ENCODE results near the gene UBASH3A. TPM values are rescaled to one million over a fixed set of nuclear protein-coding genes. Genes with fewer than 3 reads are reported as not detected.

UBASH3A gene
- polyA plus RNA-seq, 1 of the 3 experiments (the other 2 are of a cell fraction) = not detected

GRCh38 chr21:42426876-42427480, 23.3 kb downstream of the UBASH3A start:
- H3K9me3 ChIP-seq = no peaks in the 10 kb centered on the region
- H3K9ac ChIP-seq = no peak overlapping the region
- CTCF ChIA-PET = interaction anchor here (0.7 kb wide), 1 partner anchor 132 kb away, joined by 3 read pairs; no protein-coding TSS in a partner anchor
- H3K9me2 ChIP-seq = no peaks in the 10 kb centered on the region
- no peaks in the 10 kb centered on the region for H3F3A ChIP-seq (replicated peaks; ENCODE audit: insufficient read depth)
- no peaks in the 10 kb centered on the region for H3K36me3 ChIP-seq (replicated peaks in 1 of 2; ENCODE audit: control insufficient read depth in 1 of 2, insufficient read depth in 2 of 2, low read length in 1 of 2)
- H3K27me3 ChIP-seq (ENCODE audit: insufficient read depth) = no peaks in the 10 kb centered on the region
- no peaks in the 10 kb centered on the region for H3K79me2 ChIP-seq (ENCODE audit: insufficient read depth)
- H3K4me1 ChIP-seq (ENCODE audit: control insufficient read depth in 1 of 2, insufficient read depth in 2 of 2, low read depth in 1 of 2, low read length in 1 of 2) = peaks cover 0 to 6% of the 10 kb centered on the region in 2 experiments; a peak in 2 of 4 replicates
- no peak overlapping the region for H3K27ac ChIP-seq (ENCODE audit: low read depth in 2 of 2, low read length in 1 of 2)
- WGBS (ENCODE audit: low lambda C conversion rate) = 33% methylated on average over 6 of the region's 10 CpGs
- POLR2A ChIA-PET = no interaction called here
- H2AFZ ChIP-seq (ENCODE audit: low read depth) = no peak overlapping the region
- H3K4me3 ChIP-seq (ENCODE audit: low read depth in 2 of 2, low read length in 1 of 2) = no peak overlapping the region
- no peaks in the 10 kb centered on the region for H4K20me1 ChIP-seq (ENCODE audit: insufficient read depth)
- H3K4me2 ChIP-seq = no peak overlapping the region
- DNase-seq = no peak
- TF ChIP-seq PBX3 (IDR thresholded peaks at IDR 0.05) (no peak), USF1 (IDR thresholded peaks at IDR 0.05; ENCODE audit: borderline replicate concordance, low read depth) (no peak), GABPA (IDR thresholded peaks at IDR 0.05; ENCODE audit: low read depth) (no peak), GATA2 (CRISPR knock-in tag; IDR thresholded peaks at IDR 0.05) (no peak), MEF2A (IDR thresholded peaks at IDR 0.05; ENCODE audit: borderline replicate concordance, low read depth) (no peak), TAF1 (IDR thresholded peaks at IDR 0.05; ENCODE audit: borderline replicate concordance, low read depth, low read length) (no peak), EP300 (IDR thresholded peaks at IDR 0.05; ENCODE audit: borderline replicate concordance in 1 of 2, low read depth in 1 of 2, low read length in 1 of 2) (no peak), RAD21 (IDR thresholded peaks at IDR 0.05; ENCODE audit: low read length) (no peak), REST (IDR thresholded peaks at IDR 0.05; ENCODE audit: low read depth, low read length) (no peak), YY1 (IDR thresholded peaks at IDR 0.05; ENCODE audit: low read depth) (no peak), FOSL2 (IDR thresholded peaks at IDR 0.05; ENCODE audit: borderline replicate concordance, low read depth) (no peak), ELF1 (IDR thresholded peaks at IDR 0.05) (no peak), SMC3 (IDR thresholded peaks at IDR 0.05; ENCODE audit: low read depth, low read length) (no peak), MAX (IDR thresholded peaks at IDR 0.05; ENCODE audit: low read depth) (no peak), CHD2 (IDR thresholded peaks at IDR 0.05; ENCODE audit: low read length, partially characterized antibody) (no peak)
